Measurements from ENCODE around the gene AKAP13. TPM values are rescaled to one million over a fixed set of nuclear protein-coding genes. Genes with fewer than 3 reads are reported as not detected.
"Not testable (repeated sequence)": the region's sequence is repeated elsewhere in the genome, so short reads cannot be mapped to it uniquely, and the experiment has no call there.

The AKAP13 gene
- total RNA-seq, 2 experiments from 2014 or later, result 83.2 to 85.2 TPM

DNA sequence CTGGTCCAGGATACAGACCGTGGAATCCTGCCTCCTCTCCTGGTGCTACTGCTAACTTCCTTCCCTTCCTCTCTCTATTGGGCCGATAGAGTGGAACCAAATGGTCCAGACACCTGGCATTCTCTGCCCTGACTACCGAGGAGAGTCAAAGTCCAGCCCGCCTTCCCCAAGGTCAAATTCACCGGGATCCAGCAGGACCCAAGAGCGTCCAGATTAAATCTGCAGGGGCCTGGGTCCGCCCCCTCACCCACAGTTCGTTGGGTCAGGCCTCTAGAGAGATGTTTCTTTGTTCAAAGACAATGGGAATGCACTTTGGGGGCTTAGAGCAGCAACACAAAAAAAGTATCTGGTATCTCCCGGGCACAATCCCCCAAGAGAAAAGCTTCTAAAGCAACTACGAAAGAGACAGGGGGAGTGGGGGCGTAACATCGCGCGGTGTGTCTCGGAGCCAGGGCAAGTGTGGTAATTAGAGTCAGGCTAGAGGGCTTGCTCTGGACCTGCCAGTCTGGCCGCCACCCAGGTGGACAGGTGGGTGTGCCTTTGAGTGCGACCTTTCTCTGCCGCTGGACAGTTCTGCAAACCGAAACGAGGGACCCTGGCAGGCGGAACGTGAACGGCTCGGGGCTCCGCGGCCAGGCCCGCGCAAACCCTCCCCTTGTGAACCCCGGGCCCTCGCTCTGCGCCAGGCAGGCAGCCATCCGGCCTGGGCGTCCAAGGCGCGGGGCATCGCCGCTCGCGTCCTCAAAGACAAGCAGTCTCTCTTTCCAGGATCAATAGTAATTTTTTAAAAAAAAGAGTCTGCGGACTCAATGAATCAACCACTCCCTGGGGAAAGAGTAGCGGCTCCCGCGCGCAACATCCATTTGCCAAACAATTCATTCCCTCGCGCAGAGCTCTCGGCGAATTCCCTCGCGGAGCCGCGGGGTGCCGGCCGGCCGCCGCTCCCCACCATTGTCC is 413.5 kb downstream of the AKAP13 start:
- H3K9me3 Mint-ChIP-seq, result no peaks in the 10 kb centered on the region
- no peaks in the 10 kb centered on the region for H3K27me3 Mint-ChIP-seq
- peak; percentile 48 for DNase-seq
- H3K4me3 Mint-ChIP-seq, result peak overlapping the region; percentile 84
- peak overlapping the region; percentile 34 for H3K27ac Mint-ChIP-seq
- no peaks in the 10 kb centered on the region for H3K36me3 Mint-ChIP-seq
- H3K4me1 Mint-ChIP-seq, result peaks cover 27% of the 10 kb centered on the region

DNA sequence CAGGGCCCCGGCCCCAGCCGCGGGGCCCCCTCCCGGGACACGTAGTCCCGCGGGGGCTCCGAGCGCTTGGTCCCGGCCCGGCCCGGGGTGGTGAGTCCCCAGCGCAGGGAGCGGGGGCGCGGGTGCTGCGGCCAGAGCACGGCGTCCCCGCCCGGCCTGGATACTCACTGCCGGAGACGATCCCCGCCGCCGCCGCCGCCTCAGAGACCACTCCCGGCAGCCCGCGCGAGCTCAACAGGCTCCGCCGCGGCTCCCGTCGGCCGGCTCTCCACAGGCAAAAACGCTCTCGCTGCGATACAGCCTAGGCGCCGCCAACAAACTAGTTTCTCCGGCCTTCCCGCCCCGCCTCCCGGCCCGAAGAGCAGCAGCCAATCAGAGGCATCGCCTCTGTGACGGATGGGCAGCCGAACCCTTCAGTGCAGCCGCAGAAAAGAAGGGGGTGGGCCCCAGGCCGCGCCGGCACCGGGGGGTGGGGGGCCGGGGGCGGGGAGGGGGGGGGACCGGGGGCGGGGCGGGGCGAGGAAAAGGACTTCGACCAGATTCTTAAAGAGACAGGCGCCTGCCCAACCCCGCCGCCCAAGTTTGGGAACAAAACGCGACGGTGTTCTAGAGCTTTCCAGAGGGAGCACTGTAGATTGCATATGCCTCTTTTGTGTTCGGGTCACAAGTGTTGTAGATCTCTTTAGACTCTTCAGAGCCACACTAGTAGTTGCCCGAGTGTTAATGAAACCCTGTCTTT is 414.4 kb downstream of the AKAP13 start, which contains the start of gene KLHL25:
KLHL25 (minus strand) TSS at position 328 of the 739 bp plus-strand sequence. CDS start 25,115 bp downstream, outside the sequence.
- H3K9me3 Mint-ChIP-seq, result no peaks in the 10 kb centered on the region
- H3K4me1 Mint-ChIP-seq, result peaks cover 23% of the 10 kb centered on the region
- H3K36me3 Mint-ChIP-seq, result no peaks in the 10 kb centered on the region
- H3K27me3 Mint-ChIP-seq, result no peaks in the 10 kb centered on the region
- H3K27ac Mint-ChIP-seq, result peak within 1 kb of the TSS; percentile 67
- H3K4me3 Mint-ChIP-seq, result peak within 1 kb of the TSS; percentile 84
- DNase-seq, result peak; percentile 92

- H3K4me3 Mint-ChIP-seq, result peak overlapping the region; percentile 79
- no peak overlapping the region for H3K27ac Mint-ChIP-seq
- no peaks in the 10 kb centered on the region for H3K9me3 Mint-ChIP-seq
- no peaks in the 10 kb centered on the region for H3K27me3 Mint-ChIP-seq
- peaks cover 23% of the 10 kb centered on the region for H3K4me1 Mint-ChIP-seq
- H3K36me3 Mint-ChIP-seq, result no peaks in the 10 kb centered on the region
- no peak for DNase-seq
Measured at GRCh38 chr15:85795337-85796305, 415.2 kb downstream of the AKAP13 start.

- DNase-seq, H3K9me3 Mint-ChIP-seq, H3K27ac Mint-ChIP-seq, H3K4me3 Mint-ChIP-seq, H3K36me3 Mint-ChIP-seq, H3K27me3 Mint-ChIP-seq: not testable (repeated sequence)
- peaks cover 23% of the 10 kb centered on the region for H3K4me1 Mint-ChIP-seq
Measured at GRCh38 chr15:85796371-85796770, 416.0 kb downstream of the AKAP13 start.

Data from activated naive CD8-positive, alpha-beta T cell treated with anti-CD3 and anti-CD28 coated beads for 36 hours (primary cell).